MG63 (cell line): ENCODE results near the gene ZNF621. TPM values are rescaled to one million over a fixed set of nuclear protein-coding genes. Genes with fewer than 3 reads are reported as not detected.
"Not testable (repeated sequence)": the region's sequence is repeated elsewhere in the genome, so short reads cannot be mapped to it uniquely, and the experiment has no call there.

Experiments
- DNase-seq: peaks from one replicate; pipeline ENCODE4 v3.0.0-alpha.2; 2020
- H3K27me3 ChIP-seq: fragments of 250-450 bp; sonication (Bioruptor Pico); 2 replicates; pipeline ENCODE4 v1.5.1; 2020; ENCODE audit warnings: mild to moderate bottlenecking, moderate library complexity
- H3K36me3 ChIP-seq: fragments of 250-450 bp; sonication (Bioruptor Pico); 2 replicates; pipeline ENCODE4 v1.5.1; 2020; ENCODE audit warnings: mild to moderate bottlenecking, moderate library complexity
- H3K4me3 ChIP-seq: fragments of 250-450 bp; sonication (Bioruptor Pico); 2 replicates; pipeline ENCODE4 v1.5.1; 2020; ENCODE audit warnings: mild to moderate bottlenecking, moderate library complexity
- H3K9me3 ChIP-seq: fragments of 250-450 bp; sonication (Bioruptor Pico); 2 replicates; pipeline ENCODE4 v1.5.1; 2020; ENCODE audit warnings: mild to moderate bottlenecking, moderate library complexity
- total RNA-seq: library from RNA; depleted of rRNA; stranded (reverse); fragments of >200 nt; shearing (Covaris generic); gene quantifications from 2 replicates; pipeline ENCODE4 v1.2.3, GENCODE V29; 2014; ENCODE audit warnings: low replicate concordance

The ZNF621 gene
- total RNA-seq, 1 experiment from 2014 or later, result 3.6 TPM

GRCh38 chr3:40521254-40521653 is 3.5 kb upstream of the ZNF621 start:
- H3K4me3 ChIP-seq, result no peak overlapping the region
- no peak for DNase-seq

GRCh38 chr3:40523781-40524180 is 979 bp upstream of the ZNF621 start:
- Histone ChIP-seq H3K9me3 (no peaks in the 10 kb centered on the region), H3K36me3 (peaks cover 20% of the 10 kb centered on the region; the same call in 1 of the 2 replicates), H3K4me3 (no peak overlapping the region), H3K27me3 (no peaks in the 10 kb centered on the region)
- no peak for DNase-seq

More at GRCh38 chr3:40521254-40521653, 3.5 kb upstream of the ZNF621 start:
- Histone ChIP-seq H3K27me3 (no peaks in the 10 kb centered on the region), H3K9me3 (no peaks in the 10 kb centered on the region), H3K36me3 (peaks cover 1% of the 10 kb centered on the region; the same call in 1 of the 2 replicates)

GRCh38 chr3:40524222-40524567 is 565 bp upstream of the ZNF621 start:
- H3K4me3 ChIP-seq, result peak overlapping the region; percentile 85

GRCh38 chr3:40528426-40528825 is 3.7 kb downstream of the ZNF621 start:
- H3K36me3 ChIP-seq, result peaks cover 55% of the 10 kb centered on the region
- no peak overlapping the region for H3K4me3 ChIP-seq
- DNase-seq, result no peak
- no peaks in the 10 kb centered on the region for H3K9me3 ChIP-seq
- no peaks in the 10 kb centered on the region for H3K27me3 ChIP-seq

More at GRCh38 chr3:40524222-40524567, 565 bp upstream of the ZNF621 start:
- peaks cover 20% of the 10 kb centered on the region; the same call in 1 of the 2 replicates for H3K36me3 ChIP-seq
- no peak for DNase-seq
- no peaks in the 10 kb centered on the region for H3K9me3 ChIP-seq
- H3K27me3 ChIP-seq, result no peaks in the 10 kb centered on the region

- no peak for DNase-seq
- Histone ChIP-seq H3K4me3 (no peak overlapping the region), H3K27me3 (no peaks in the 10 kb centered on the region), H3K9me3 (no peaks in the 10 kb centered on the region), H3K36me3 (peaks cover 62% of the 10 kb centered on the region)
Observed at GRCh38 chr3:40532252-40532651, 7.5 kb downstream of the ZNF621 start.

- DNase-seq, result no peak
- no peak overlapping the region for H3K4me3 ChIP-seq
- peaks cover 53% of the 10 kb centered on the region for H3K36me3 ChIP-seq
- no peaks in the 10 kb centered on the region for H3K27me3 ChIP-seq
- peaks cover 1% of the 10 kb centered on the region; the same call in 1 of the 2 replicates for H3K9me3 ChIP-seq
Observed at GRCh38 chr3:40534283-40534682, 9.5 kb downstream of the ZNF621 start.

- peak; percentile 51 for DNase-seq
- H3K4me3 ChIP-seq, result no peak overlapping the region
- no peaks in the 10 kb centered on the region for H3K9me3 ChIP-seq
- H3K27me3 ChIP-seq, result no peaks in the 10 kb centered on the region
- H3K36me3 ChIP-seq, result no peaks in the 10 kb centered on the region
Observed at GRCh38 chr3:40546816-40547215, 22.1 kb downstream of the ZNF621 start.

GRCh38 chr3:40550167-40550566 is 25.4 kb downstream of the ZNF621 start:
- no peaks in the 10 kb centered on the region for H3K9me3 ChIP-seq

GRCh38 chr3:40557575-40558161 is 32.9 kb downstream of the ZNF621 start:
- Histone ChIP-seq H3K9me3 (no peaks in the 10 kb centered on the region), H3K4me3 (no peak overlapping the region), H3K36me3 (no peaks in the 10 kb centered on the region), H3K27me3 (no peaks in the 10 kb centered on the region)
- DNase-seq, result no peak

More at GRCh38 chr3:40550167-40550566, 25.4 kb downstream of the ZNF621 start:
- Histone ChIP-seq H3K4me3 (no peak overlapping the region), H3K36me3 (no peaks in the 10 kb centered on the region), H3K27me3 (no peaks in the 10 kb centered on the region)
- DNase-seq, result no peak

- not testable (repeated sequence) for H3K4me3 ChIP-seq, DNase-seq, H3K27me3 ChIP-seq, H3K36me3 ChIP-seq, H3K9me3 ChIP-seq
Observed at GRCh38 chr3:40562482-40562881, 37.7 kb downstream of the ZNF621 start.

GRCh38 chr3:40565629-40566028 is 40.9 kb downstream of the ZNF621 start:
- DNase-seq, H3K36me3 ChIP-seq: not testable (repeated sequence)

GRCh38 chr3:40566694-40567093 is 41.9 kb downstream of the ZNF621 start:
- no peaks in the 10 kb centered on the region for H3K9me3 ChIP-seq
- H3K36me3 ChIP-seq, result no peaks in the 10 kb centered on the region
- H3K27me3 ChIP-seq, result no peaks in the 10 kb centered on the region
- no peak overlapping the region for H3K4me3 ChIP-seq
- no peak for DNase-seq

More at GRCh38 chr3:40565629-40566028, 40.9 kb downstream of the ZNF621 start:
- not testable (repeated sequence) for H3K4me3 ChIP-seq, H3K9me3 ChIP-seq, H3K27me3 ChIP-seq

- Histone ChIP-seq H3K4me3 (no peak overlapping the region), H3K9me3 (no peaks in the 10 kb centered on the region), H3K36me3 (no peaks in the 10 kb centered on the region), H3K27me3 (no peaks in the 10 kb centered on the region)
- DNase-seq, result no peak
Observed at GRCh38 chr3:40572588-40572987, 47.8 kb downstream of the ZNF621 start.

GRCh38 chr3:40574050-40574449 is 49.3 kb downstream of the ZNF621 start:
- no peaks in the 10 kb centered on the region for H3K36me3 ChIP-seq
- no peak for DNase-seq
- H3K9me3 ChIP-seq, result no peaks in the 10 kb centered on the region
- no peaks in the 10 kb centered on the region for H3K27me3 ChIP-seq
- no peak overlapping the region for H3K4me3 ChIP-seq

GRCh38 chr3:40574661-40575060 is 49.9 kb downstream of the ZNF621 start:
- Histone ChIP-seq H3K9me3 (no peaks in the 10 kb centered on the region), H3K36me3 (no peaks in the 10 kb centered on the region), H3K27me3 (no peaks in the 10 kb centered on the region), H3K4me3 (no peak overlapping the region)
- DNase-seq, result no peak

- no peak overlapping the region for H3K4me3 ChIP-seq
- H3K36me3 ChIP-seq, result no peaks in the 10 kb centered on the region
- DNase-seq, result no peak
- H3K9me3 ChIP-seq, result no peaks in the 10 kb centered on the region
- no peaks in the 10 kb centered on the region for H3K27me3 ChIP-seq
Observed at GRCh38 chr3:40576396-40576795, 51.6 kb downstream of the ZNF621 start.

- Histone ChIP-seq H3K4me3 (no peak overlapping the region), H3K9me3 (no peaks in the 10 kb centered on the region), H3K36me3 (no peaks in the 10 kb centered on the region), H3K27me3 (no peaks in the 10 kb centered on the region)
- DNase-seq, result peak; percentile 19
Observed at GRCh38 chr3:40580494-40581091, 55.8 kb downstream of the ZNF621 start.

GRCh38 chr3:40581166-40581565 is 56.4 kb downstream of the ZNF621 start:
- H3K36me3 ChIP-seq, result no peaks in the 10 kb centered on the region

More at GRCh38 chr3:40581166-40581565, 56.4 kb downstream of the ZNF621 start:
- Histone ChIP-seq H3K4me3 (no peak overlapping the region), H3K27me3 (no peaks in the 10 kb centered on the region), H3K9me3 (no peaks in the 10 kb centered on the region)
- no peak for DNase-seq
